Upper lobe of left lung (tissue), 4 donors: Measurements from ENCODE around the gene NEK4.

Experiments
- EP300 ChIP-seq, 4 donors: sonication (generic); formaldehyde crosslinking; IDR thresholded peaks; one replicate each; pipeline ENCODE4 v1.5.1; 2017; ENCODE audit warnings: antibody characterized with exemption in 4 of 4, control low read depth in 2 of 4
- POLR2A ChIP-seq, 4 donors: fragments of 450-650 bp; IDR thresholded peaks; one replicate each; pipeline ENCODE4 v1.5.1; 2016 to 2017; ENCODE audit warnings: antibody characterized with exemption in 4 of 4, mild to moderate bottlenecking in 2 of 4
- POLR2AphosphoS5 ChIP-seq, 2 donors: sonication (generic); formaldehyde crosslinking; IDR thresholded peaks; one replicate each; pipeline ENCODE4 v1.5.1; 2017; ENCODE audit warnings: antibody characterized with exemption in 2 of 2
- TF ChIP-seq, protein P1 (sequence below), 6 experiments: fragments of 450-650 bp in 4 of 6; fragments of 200-600 bp in 2 of 6; sonication (generic) in 2 of 6; IDR thresholded peaks; one replicate each; pipeline ENCODE4 v1.5.1; 2016 to 2019; ENCODE audit warnings: antibody characterized with exemption in 6 of 6

DNA sequence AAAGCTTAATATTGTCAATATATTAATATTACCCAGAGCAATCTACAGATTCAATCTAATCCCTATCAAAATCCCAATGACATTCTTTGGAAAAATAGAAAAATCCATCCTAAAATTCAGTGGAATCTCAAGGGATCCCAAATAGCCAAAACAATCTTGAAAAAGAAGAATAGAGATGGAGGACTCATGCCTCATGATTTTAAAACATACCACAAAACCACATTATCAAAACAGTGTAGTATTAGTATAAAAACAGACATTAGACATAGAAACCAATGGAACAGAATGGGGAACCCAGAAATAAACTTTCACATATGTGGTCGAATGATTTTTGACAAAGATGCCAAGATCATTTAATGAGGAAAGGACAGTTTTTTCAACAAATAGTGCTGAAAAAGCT lies 14.6 kb downstream of the NEK4 start:
- TF ChIP-seq, protein P1, sequence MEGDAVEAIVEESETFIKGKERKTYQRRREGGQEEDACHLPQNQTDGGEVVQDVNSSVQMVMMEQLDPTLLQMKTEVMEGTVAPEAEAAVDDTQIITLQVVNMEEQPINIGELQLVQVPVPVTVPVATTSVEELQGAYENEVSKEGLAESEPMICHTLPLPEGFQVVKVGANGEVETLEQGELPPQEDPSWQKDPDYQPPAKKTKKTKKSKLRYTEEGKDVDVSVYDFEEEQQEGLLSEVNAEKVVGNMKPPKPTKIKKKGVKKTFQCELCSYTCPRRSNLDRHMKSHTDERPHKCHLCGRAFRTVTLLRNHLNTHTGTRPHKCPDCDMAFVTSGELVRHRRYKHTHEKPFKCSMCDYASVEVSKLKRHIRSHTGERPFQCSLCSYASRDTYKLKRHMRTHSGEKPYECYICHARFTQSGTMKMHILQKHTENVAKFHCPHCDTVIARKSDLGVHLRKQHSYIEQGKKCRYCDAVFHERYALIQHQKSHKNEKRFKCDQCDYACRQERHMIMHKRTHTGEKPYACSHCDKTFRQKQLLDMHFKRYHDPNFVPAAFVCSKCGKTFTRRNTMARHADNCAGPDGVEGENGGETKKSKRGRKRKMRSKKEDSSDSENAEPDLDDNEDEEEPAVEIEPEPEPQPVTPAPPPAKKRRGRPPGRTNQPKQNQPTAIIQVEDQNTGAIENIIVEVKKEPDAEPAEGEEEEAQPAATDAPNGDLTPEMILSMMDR (IDR thresholded peaks at IDR 0.05), result no peak
- TF ChIP-seq POLR2A (IDR thresholded peaks at IDR 0.05), result no peak
- no peak for TF ChIP-seq POLR2AphosphoS5 (IDR thresholded peaks at IDR 0.05)
- no peak for TF ChIP-seq EP300 (IDR thresholded peaks at IDR 0.05)
